ENCODE results near the gene ZFAND3.
A peak's percentile ranks its signal among the peaks of the same experiment; 100 is the strongest.

The ZFAND3 gene

DNA sequence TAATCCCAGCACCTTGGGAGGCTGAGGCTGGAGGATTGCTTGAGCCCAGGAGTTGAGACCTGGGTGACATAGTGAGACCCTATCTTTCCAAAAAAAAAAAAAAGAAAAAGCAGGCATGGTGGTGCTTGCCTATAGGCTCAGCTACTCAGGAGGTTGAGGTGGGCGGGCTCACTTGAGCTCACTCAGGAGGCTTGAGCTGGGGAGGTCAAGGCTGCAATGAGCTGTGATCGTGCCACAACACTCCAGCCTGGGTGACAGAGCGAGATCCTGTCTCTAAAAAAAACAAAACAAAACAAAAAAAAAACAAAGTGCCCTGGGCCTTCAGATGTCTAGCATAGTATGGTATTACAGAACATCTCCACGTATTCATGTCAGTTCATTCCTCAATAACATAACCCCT is 42.9 kb downstream of the ZFAND3 start:
- H3K27me3 Mint-ChIP-seq: no peaks in the 10 kb centered on the region
- H3K36me3 Mint-ChIP-seq (ENCODE audit: low read depth): peaks cover 9% of the 10 kb centered on the region
- H3K27ac Mint-ChIP-seq: no peak overlapping the region
- no peaks in the 10 kb centered on the region for H3K9me3 Mint-ChIP-seq
- peaks cover 89% of the 10 kb centered on the region for H3K4me1 Mint-ChIP-seq (ENCODE audit: low read depth)
- H3K4me3 Mint-ChIP-seq: no peak overlapping the region

DNA sequence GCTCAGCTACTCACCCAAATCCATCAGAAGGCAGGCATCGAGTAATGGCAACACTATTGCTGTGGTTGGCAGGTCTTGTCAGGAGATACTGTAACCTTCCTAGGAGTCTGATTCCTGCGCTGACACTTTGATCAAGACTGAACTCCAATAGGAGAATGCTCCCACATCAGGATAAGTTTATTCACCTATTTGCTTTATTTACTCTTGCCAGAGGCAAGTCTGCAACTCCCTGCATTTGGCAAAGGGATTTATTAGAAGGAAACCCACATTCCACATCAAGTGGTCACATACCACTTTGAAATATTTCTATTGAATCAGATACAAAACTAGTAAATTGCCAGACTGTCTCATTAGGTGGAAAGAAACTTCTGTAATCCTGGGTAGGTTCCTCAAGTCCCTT is 43.5 kb downstream of the ZFAND3 start:
- Mint-ChIP-seq H3K27me3 (no peaks in the 10 kb centered on the region), H3K27ac (no peak overlapping the region), H3K4me1 (ENCODE audit: low read depth) (peaks cover 89% of the 10 kb centered on the region), H3K36me3 (ENCODE audit: low read depth) (peaks cover 9% of the 10 kb centered on the region), H3K9me3 (no peaks in the 10 kb centered on the region), H3K4me3 (no peak overlapping the region)

DNA sequence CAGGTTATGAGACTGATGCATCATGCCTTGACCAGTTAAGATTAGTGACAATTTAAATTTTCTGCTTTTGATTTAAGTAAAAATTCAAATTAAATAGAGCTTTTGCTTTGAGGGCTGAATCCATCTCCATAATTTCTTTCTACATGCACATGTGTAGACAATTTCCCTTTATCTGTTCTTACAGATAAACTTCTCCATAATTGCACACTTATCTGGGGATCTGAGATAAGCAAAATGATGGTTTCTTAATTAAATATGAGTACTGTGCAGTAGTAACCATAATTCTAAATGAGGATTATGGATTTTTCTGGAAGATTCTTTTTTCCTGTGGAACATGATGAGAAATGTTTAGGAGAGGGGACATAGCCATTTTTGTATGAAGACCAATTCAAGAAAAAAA is 44.7 kb downstream of the ZFAND3 start:
- H3K36me3 Mint-ChIP-seq (ENCODE audit: low read depth): peaks cover 9% of the 10 kb centered on the region
- H3K27me3 Mint-ChIP-seq: no peaks in the 10 kb centered on the region
- no peak overlapping the region for H3K27ac Mint-ChIP-seq

DNA sequence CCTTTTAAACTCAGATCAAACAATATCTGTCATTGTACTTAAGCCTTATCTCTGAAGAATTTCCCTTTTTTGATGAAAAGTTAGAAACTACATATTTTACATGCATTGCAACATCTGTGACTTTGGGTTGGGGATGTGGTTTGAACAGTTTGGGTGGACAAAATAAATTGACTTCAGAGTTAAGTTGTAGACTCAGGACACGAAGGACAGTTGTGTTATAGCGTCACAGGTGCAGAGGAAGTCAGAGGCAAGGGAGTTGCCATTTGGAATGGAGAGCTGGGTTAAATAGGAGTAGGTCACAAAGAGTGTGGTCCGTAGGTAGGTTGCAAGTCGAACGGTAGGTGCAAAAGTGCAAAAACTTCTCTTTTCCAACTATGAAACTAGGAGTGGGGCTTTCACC is 46.0 kb downstream of the ZFAND3 start:
- H3K27ac Mint-ChIP-seq: no peak overlapping the region
- peaks cover 13% of the 10 kb centered on the region for H3K36me3 Mint-ChIP-seq (ENCODE audit: low read depth)
- no peaks in the 10 kb centered on the region for H3K9me3 Mint-ChIP-seq
- H3K4me1 Mint-ChIP-seq (ENCODE audit: low read depth): peaks cover 88% of the 10 kb centered on the region
- H3K4me3 Mint-ChIP-seq: no peak overlapping the region
- no peaks in the 10 kb centered on the region for H3K27me3 Mint-ChIP-seq

More for the DNA sequence above, 44.7 kb downstream of the ZFAND3 start:
- peaks cover 89% of the 10 kb centered on the region for H3K4me1 Mint-ChIP-seq (ENCODE audit: low read depth)
- H3K9me3 Mint-ChIP-seq: no peaks in the 10 kb centered on the region
- H3K4me3 Mint-ChIP-seq: no peak overlapping the region

DNA sequence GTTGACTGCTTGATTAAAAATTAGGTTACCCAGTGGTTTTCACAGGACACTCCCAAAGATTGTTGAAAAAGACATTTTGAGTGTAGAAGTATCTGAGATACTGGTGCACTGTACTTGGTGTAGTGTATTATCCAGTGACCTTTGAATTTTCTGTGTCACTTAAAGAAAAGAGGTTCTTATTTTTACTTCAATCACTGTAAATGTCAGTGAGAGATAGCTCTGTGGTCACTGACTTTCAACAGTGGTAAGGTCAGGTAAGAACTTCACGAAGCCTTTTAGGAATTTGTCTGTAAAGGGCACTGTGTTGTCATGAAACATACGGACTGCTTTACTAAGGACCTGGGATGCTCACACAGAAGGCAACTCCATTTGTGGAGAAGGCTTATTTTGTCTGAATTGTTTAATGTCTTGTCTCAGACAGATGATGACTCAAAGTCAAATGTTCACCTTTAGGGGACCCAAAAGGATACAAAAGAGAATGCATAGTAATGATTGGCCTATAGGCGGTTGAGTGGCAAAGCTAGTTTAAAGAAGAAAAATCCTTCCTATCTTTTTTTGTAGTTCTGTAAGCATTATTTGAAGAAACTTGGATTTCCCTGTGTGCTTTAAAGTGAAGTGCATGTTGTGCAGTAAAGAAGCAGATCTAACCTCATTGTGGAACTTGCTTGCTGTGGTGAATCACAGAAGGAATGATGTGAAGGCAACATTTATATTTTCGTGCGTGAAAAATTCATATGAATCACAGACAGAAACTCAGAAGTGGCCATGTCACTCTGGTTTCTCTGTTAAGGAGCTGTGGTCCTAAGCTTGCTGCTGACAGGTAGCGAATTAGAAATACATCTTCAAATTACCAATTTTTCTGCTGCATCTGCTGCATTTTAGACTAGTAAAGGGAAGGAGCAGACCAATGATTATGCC is 47.3 kb downstream of the ZFAND3 start:
- H3K9me3 Mint-ChIP-seq: peaks cover 6% of the 10 kb centered on the region
- H3K4me3 Mint-ChIP-seq: peak overlapping the region; percentile 35
- peaks cover 88% of the 10 kb centered on the region for H3K4me1 Mint-ChIP-seq (ENCODE audit: low read depth)
- H3K27ac Mint-ChIP-seq: peak overlapping the region; percentile 71
- H3K27me3 Mint-ChIP-seq: no peaks in the 10 kb centered on the region
- peaks cover 18% of the 10 kb centered on the region for H3K36me3 Mint-ChIP-seq (ENCODE audit: low read depth)

DNA sequence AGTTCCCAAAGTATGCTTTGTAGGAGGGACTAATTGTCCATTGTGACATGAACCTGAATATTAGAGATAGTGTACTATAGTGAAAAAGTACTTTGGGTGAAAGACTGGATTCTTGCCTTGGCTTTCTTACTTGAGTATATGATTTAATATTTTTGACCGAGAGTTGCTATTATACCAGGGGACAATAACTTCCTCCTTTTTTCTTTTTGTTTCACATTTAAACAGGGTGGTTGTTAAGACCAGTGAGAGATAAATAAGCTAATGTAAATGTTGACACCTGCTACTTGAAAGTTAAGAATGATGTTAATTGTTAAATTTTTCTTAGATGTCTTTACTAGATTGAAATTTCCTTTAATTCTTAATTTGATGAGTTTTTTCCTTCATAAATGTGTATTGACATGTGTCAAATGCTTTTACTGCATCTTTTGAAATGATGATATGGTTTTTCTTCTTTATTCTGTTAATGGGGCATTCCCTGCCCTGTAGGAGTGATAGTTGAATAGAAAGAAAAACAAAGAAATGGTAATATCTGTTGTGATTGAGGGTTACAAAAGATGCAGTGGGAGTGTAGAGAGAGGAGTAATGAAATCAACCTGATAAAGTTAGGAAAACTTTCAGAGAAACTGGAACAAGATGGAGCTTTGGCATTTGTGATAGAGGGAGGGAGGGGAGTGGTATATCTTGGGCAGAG is 48.4 kb downstream of the ZFAND3 start:
- Mint-ChIP-seq H3K36me3 (ENCODE audit: low read depth) (peaks cover 12% of the 10 kb centered on the region), H3K27me3 (no peaks in the 10 kb centered on the region), H3K4me3 (peak overlapping the region; percentile 47), H3K4me1 (ENCODE audit: low read depth) (peaks cover 89% of the 10 kb centered on the region), H3K27ac (peak overlapping the region; percentile 84), H3K9me3 (peaks cover 6% of the 10 kb centered on the region)

DNA sequence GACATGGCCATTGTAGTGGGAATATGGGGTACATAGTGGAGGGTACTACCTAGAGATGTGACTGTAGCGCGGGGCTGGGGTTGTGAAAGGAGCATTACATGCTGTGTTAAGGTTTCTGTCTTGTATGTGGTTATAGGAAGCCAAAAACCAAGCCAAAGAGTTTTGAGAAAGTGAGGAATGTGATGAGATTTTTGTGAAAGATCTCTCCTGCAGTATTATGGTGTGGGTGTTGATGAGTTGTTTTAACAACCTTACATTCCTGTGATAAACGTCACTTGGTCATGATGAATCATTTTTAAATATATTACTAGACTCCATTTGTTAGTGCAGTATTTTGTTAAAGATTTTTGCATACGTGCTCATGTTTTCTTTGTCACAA is 48.9 kb downstream of the ZFAND3 start:
- Mint-ChIP-seq H3K4me3 (peak overlapping the region; percentile 47), H3K27me3 (no peaks in the 10 kb centered on the region), H3K4me1 (ENCODE audit: low read depth) (peaks cover 86% of the 10 kb centered on the region), H3K27ac (peak overlapping the region; percentile 84), H3K36me3 (ENCODE audit: low read depth) (peaks cover 12% of the 10 kb centered on the region), H3K9me3 (peaks cover 6% of the 10 kb centered on the region)

DNA sequence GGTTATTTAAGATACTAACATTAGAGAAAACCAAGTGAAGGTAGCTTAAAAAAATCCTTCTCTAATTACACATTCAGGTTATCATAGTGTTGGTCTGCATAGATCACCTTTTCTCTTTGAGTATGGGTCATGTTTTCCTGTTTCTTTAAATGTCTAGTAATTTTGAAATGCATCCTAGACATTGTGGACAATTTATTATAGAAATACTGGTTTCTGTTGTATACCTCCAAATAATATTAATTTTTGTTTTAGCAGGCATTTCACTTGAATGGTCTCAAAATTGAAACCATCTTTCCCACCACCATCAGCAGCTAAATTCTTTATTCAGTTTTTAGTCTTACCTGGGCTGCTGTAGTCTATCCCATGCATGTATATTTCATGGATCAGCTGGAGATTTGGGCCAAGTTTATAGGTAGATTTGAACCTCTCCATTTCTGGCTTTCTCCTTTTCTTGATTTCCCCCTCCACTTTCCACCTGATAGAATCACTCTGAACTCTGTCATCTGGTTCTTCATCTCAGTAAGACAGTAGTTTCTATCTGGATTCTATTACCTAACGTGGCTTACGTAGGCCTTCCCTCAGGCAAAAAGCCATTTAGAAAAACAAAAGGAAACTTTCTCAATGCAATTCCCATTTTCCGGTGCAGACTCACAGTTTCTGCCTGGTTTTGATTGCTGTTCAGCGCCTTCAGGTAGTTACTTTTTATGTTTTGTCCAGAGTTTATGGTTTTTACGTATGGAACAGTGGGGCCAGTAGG is 52.3 kb downstream of the ZFAND3 start:
- peaks cover 20% of the 10 kb centered on the region for H3K36me3 Mint-ChIP-seq (ENCODE audit: low read depth)
- H3K27ac Mint-ChIP-seq: no peak overlapping the region

DNA sequence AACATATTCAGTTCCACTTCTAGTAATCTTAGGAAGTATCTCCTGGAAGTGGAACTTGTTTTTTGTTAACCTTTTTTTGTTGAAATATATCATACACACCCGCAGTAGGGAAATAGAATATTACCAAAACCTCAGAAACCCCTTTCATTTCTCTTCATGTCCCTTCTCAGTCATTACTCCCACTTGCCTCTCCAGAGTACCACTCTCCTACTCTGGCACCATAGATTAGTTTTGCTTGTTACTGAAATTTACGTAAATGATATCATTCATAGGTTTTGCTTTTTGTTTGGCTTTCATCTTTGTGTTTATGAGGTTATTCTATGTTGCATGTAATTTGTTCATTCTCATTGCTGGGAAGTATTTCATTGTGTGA is 52.8 kb downstream of the ZFAND3 start:
- Mint-ChIP-seq H3K4me3 (no peak overlapping the region), H3K4me1 (ENCODE audit: low read depth) (peaks cover 74% of the 10 kb centered on the region), H3K27ac (no peak overlapping the region), H3K27me3 (no peaks in the 10 kb centered on the region), H3K36me3 (ENCODE audit: low read depth) (peaks cover 20% of the 10 kb centered on the region), H3K9me3 (peaks cover 6% of the 10 kb centered on the region)

More for the DNA sequence above, 52.3 kb downstream of the ZFAND3 start:
- Mint-ChIP-seq H3K4me1 (ENCODE audit: low read depth) (peaks cover 75% of the 10 kb centered on the region), H3K9me3 (peaks cover 6% of the 10 kb centered on the region), H3K4me3 (no peak overlapping the region), H3K27me3 (no peaks in the 10 kb centered on the region)

DNA sequence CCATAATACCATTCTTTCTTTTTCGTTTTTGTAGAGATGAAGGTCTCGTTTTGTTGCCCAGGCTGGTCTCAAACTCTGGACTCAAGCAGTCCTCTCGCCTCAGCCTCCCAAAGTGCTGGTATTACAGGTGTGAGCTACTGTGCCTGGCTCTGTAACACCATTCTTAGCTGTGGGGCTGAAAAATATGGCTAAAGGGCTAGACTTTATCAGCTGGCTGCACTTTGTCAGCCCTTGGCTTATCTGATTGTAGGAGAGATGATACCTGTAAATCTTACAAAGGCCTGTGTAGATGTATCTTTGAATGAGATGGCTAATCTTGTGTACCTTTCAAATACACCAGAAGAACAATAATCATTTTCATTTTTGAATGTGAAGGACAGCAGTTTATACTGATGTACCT is 55.2 kb downstream of the ZFAND3 start:
- Mint-ChIP-seq H3K9me3 (peaks cover 6% of the 10 kb centered on the region), H3K36me3 (ENCODE audit: low read depth) (peaks cover 18% of the 10 kb centered on the region), H3K4me3 (no peak overlapping the region), H3K27me3 (no peaks in the 10 kb centered on the region), H3K27ac (no peak overlapping the region), H3K4me1 (ENCODE audit: low read depth) (peaks cover 73% of the 10 kb centered on the region)

DNA sequence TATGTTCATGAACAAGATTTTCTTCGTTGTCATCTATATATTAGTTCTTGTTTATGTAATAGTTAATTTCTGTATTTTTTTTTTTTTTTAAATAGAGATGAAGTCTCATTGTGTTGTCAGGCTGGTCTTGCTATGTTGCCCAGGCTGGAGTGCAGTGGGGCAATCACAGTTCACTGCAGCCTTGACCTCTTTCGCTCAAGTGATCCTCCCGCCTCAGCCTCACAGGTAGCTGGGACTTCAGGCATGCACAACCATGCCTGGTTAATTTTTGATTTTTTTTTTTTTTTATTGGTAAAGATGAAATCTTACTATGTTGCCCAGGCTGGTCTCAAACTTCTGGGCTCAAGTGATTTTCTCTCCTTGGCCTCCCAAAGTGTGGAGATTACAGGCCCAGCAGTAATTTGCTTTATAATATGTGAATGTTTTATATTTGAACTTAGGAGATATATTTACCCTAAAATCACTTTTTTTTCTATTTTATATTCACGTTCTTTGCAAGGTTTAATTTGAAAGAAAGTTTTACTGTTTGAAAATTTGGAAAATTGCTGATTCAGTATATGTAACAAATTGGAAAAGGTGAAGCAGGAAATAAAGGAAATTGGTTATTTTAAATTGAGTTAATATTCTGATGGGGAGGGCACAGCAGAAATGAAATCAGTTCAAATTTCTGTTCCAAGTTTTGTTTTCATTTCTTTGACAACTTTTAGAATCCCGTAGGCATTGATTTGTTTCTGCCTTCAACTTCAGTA is 56.2 kb downstream of the ZFAND3 start:
- peaks cover 78% of the 10 kb centered on the region for H3K4me1 Mint-ChIP-seq (ENCODE audit: low read depth)
- H3K4me3 Mint-ChIP-seq: no peak overlapping the region
- H3K36me3 Mint-ChIP-seq (ENCODE audit: low read depth): peaks cover 18% of the 10 kb centered on the region
- H3K27me3 Mint-ChIP-seq: no peaks in the 10 kb centered on the region
- H3K27ac Mint-ChIP-seq: no peak overlapping the region
- H3K9me3 Mint-ChIP-seq: peaks cover 5% of the 10 kb centered on the region

DNA sequence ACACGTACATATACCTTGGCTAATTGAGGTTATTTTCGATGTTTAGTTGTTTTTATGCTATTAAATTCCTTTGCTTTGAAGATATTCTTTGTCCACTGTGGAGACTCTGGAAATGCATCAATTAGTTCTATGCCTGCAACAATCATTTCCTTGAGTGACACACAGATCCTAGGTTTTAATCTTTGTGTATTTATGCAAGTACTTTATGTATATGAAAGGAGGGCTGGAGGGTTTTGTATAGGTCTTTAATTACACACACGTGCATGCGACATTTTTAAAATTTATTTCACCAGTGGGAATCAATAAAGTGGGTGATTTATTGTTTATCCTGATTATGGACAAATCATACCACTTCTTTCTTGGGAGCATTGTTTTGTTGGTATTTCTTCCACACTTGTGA is 57.3 kb downstream of the ZFAND3 start:
- Mint-ChIP-seq H3K4me3 (no peak overlapping the region), H3K36me3 (ENCODE audit: low read depth) (peaks cover 14% of the 10 kb centered on the region), H3K27me3 (no peaks in the 10 kb centered on the region), H3K9me3 (no peaks in the 10 kb centered on the region), H3K27ac (no peak overlapping the region), H3K4me1 (ENCODE audit: low read depth) (peaks cover 76% of the 10 kb centered on the region)

DNA sequence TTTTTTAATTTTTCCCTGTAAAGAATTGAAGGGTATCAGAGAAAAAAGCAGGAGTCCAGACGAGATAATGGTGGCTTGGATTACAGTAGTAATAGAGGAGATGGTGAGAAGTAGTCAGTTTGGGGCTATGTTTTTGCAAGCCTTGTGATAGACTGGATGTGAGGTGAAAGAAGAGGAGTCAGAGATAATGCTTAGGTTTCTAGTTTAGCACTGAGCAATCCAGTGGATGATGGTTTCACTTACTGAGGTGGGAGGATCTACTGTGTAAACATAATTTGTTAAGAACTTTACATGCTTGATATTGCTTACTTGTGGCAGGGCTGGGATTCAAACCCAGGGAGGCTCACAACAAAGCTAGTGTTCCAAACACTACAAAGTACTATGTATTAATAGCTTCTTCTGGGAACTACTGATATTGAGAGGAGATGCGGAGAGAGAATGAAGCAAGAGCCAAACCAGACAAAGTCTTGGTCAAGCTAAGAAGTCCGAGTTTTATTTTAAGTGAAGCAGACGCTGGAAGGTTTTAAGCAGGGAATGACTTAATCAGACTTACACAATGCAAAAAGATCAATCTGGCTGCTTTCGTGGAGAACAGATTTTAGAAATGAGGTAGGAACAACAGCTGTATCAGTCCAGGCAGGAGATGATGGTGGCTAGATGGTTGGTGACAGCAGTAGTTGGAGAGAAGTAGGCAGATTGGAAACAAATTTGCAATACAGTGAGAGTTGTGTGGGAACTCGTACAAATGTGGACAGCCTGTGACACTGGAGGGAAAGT is 58.0 kb downstream of the ZFAND3 start:
- Mint-ChIP-seq H3K27me3 (no peaks in the 10 kb centered on the region), H3K27ac (no peak overlapping the region), H3K9me3 (no peaks in the 10 kb centered on the region), H3K4me1 (ENCODE audit: low read depth) (peaks cover 70% of the 10 kb centered on the region), H3K4me3 (no peak overlapping the region), H3K36me3 (ENCODE audit: low read depth) (peaks cover 14% of the 10 kb centered on the region)

Measured in stimulated activated naive CD8-positive, alpha-beta T cell treated with anti-CD3 and anti-CD28 coated beads, Interleukin-15, Interleukin-2, amounts not matched to agents 100 ng/mL and 50 ng/mL, for 24 hours (primary cell).